NOMO-1 treated with dmso at 0.1 percent for 144 hours (cell line): ENCODE data around the gene ADH1B.
"Not testable (repeated sequence)": the region's sequence is repeated elsewhere in the genome, so short reads cannot be mapped to it uniquely, and the experiment has no call there.

Source experiments
- DNase-seq: peaks from one replicate; lab custom pipeline; 2025; ENCODE audit not compliant: unreplicated experiment; lab: John Stamatoyannopoulos, UW

Gene ADH1B

DNA sequence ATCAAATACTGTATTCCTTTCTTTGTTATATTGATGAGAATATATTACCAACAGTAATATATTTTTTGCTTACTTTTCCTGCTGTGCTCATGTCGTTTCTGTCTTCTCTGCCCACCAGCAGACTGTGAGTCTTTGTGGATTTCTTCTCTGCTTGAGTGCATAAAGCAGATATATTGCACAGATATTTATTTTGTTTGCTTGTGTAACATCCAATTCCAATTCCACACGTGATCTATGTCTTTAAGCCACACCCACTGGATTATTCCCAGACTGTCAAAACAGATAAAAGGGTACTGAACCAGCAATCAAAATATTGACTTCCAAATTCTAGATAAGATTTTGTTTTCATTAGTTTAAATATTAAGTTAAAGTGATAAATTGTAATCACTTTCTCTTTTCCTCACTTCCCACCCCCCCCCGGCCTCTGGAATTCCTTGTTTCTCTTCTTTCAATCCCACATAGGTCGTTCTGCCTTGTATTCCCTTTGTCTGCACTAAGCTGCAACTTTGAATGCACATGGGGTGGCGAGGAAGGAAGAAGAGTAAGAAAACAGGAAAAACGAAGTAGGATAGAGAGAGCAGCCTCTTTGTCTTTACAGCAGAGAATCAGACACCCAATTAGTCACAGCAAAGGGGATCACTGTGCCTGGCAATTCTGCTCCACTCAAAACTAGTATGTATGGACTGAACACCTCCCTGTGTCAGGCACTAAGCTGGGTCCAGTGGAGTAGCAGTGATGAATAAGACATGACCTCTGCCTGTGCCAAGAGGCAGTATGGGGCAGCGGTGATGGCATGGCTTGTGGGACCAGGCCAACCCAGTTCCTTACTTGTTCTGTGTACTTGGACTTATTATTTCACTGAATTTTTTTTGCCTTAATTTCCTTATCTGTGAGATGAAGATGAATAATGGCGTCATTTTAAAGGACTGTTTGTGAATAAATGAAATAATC, at the start of gene ADH1B:
TSS of gene ADH1B (minus strand) at position 161 of the 951 bp plus-strand sequence. CDS start at position 91, 70 bp downstream.
- no peak for DNase-seq

DNA sequence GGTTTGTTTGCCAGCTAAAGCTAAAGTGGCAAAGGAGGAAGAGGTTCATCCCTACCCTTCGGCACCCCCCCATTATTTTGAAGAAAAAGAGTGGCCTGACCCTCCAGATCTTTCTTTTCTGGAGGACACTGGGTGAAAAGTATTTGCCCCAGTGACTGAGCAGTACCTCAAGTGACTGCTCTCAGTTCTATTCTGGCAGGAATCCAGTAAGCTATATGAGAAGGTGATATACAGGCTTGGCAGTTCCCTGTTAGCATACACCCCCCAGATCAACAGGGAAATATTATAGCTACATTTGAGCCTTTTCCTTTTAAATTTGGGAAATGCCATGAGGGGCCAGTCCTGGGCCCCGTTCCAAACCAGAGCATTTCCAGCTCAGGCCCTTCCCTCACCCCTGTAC, 46.6 kb upstream of the ADH1B start:
- not testable (repeated sequence) for DNase-seq

- no peak for DNase-seq
Measured at GRCh38 chr4:99366491-99366890, 45.3 kb upstream of the ADH1B start.

GRCh38 chr4:99362768-99363167, 41.6 kb upstream of the ADH1B start:
- DNase-seq = no peak

- no peak for DNase-seq
Measured at GRCh38 chr4:99361899-99362275, 40.7 kb upstream of the ADH1B start.

DNA sequence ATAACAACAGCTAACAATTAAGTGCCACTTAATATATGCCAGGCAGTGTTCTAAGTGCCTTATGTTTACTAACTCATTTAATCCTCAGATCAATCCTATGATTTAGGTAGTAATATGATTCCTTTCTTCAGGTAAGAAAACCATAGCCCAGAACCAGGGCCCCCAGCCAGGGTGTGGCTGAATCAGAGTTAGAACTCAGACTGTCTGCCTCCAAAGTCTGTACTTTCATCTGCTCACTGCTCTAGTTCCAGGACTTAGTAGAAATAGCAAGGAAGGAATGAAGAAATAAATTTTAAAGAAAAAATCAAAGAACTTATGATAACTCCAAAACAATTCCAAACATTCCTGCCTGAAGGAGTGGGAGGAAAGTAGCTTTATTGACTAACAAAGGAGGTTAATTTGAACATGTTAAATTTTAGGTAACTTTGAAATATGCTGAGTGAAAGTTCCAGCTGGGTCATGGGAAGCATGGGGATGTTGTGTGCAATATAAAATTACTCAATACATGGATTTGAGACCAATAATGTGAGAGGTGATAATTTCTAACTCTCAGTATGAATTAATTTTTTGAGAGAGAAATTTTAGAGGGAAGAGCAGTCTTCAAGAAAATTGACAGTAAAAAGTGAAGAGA, 40.2 kb upstream of the ADH1B start:
- no peak for DNase-seq

- DNase-seq = no peak
Measured at GRCh38 chr4:99359480-99360204, 38.4 kb upstream of the ADH1B start.

DNA sequence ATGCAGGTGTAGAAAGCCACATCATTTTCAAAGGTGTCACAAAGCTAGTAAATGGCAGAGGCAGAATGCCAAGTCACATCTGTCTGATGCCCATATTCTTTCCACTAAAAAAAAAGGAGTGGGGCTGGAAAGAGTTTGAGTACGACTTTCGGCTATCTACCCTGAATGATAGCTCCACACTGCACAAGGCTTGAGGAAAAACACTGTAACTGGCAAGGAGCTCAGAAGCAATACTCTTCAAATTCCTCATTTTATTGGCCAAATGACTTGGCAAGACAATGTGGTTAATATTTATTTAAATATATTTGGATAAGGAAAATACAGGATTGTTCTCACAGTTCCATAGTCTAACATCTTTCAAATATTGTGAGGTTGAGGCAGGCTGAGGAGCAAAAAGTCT, 36.7 kb upstream of the ADH1B start:
- DNase-seq = no peak

DNA sequence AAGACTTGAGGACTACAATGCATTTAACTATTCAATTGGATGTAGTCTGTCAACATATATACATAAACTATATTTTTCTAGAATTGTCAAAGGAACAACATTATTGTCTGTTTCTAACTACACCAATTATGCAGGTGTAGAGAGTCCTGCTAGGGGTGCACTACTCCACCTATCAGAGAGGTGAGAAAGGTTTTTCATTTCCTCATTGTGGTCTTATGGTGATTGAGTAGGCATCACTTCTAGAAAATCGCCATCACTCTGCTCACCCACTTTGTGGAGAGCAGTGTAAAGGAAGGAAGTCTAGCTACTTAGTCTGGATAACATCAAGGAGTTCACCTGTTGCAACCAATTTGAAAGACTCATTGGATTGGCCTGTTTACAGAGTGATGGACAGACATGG, 35.8 kb upstream of the ADH1B start:
- no peak for DNase-seq

GRCh38 chr4:99356149-99356548, 34.9 kb upstream of the ADH1B start:
- DNase-seq = not testable (repeated sequence)

DNA sequence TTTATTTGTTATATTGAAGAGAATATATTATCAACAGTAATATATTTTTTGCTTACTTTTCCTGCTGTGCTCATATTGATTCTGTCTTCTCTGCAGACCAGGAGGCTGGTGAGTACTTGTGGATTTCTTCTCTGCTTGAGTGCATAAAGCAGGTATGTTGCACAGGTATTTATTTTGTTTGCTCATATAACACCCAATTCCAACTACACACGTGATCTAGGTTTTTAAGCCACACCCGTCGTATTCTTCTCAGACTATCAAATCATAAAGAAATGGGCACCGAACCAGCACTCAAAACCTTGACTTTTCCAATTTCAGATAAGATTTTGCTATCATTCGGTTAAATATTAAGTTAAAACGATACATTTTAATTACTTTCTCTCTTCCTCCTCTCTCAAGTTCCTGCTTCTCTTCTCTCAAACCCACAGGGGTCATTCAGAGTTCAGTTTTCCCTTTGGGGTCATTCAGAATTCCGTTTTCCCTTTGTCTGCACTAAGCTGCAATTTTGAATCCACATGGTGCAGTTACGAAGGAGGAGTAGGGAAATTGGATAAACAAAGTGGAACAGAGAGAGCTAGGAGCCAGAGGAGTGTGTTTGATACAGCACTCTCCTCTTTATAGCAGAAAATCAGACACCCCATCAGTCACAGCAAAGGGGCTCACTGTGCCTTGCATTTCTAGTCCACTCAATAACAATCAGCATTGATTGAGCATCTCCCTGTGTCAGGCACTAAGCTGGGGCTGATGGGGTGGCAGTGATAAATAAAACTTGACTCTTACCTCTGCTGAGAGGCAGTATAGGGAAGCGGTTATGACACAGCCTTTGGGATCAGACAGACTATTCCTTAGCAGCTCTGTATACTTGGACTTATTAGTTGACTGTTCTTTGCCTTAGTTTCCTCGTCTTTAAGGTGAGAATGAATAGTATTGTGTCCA, 31.7 kb upstream of the ADH1B start, which contains the start of gene ADH1C:
TSS of gene ADH1C (minus strand) at position 145 of the 936 bp plus-strand sequence. CDS start at position 74, 71 bp downstream.
- DNase-seq = no peak

- DNase-seq = no peak
Measured at GRCh38 chr4:99351487-99351886, 30.3 kb upstream of the ADH1B start.

DNA sequence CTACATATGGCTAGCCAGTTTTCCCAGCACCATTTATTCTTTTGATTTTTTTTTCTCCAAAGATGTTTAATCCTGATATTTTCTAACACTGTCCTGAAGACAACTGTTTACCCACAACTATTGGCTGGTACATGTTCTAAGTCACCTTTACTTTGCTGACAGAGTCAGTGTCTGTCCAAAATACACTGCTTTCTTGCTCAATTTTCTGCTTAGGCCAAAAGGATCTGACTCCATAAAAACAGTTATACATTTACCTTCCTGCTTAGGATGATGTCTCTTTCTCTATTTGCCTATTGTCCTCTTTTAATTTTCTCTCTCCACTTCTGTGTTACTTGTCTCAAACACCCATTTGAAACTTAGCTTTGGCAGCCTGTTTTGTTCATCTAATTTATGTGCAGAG, 28.1 kb upstream of the ADH1B start:
- no peak for DNase-seq

DNA sequence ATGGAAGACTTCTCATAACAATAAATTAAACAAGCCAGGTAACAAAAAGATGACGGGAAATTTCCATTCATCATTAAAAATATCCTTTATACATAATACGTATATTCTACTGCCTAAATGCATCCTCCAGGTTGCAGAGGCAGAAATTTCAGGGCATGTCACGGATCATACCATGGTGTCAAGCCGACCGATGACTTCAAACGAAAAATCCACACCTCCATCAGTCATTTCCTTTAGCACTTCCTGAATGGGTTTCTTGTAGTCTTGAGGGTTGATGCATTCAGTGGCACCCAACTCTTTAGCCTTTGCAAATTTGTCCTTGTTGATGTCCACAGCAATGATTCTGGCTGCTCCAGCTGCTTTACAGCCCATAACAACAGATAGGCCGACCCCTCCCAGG, 21.4 kb upstream of the ADH1B start:
- not testable (repeated sequence) for DNase-seq

- no peak for DNase-seq
Measured at GRCh38 chr4:99341426-99341825, 20.2 kb upstream of the ADH1B start.

DNA sequence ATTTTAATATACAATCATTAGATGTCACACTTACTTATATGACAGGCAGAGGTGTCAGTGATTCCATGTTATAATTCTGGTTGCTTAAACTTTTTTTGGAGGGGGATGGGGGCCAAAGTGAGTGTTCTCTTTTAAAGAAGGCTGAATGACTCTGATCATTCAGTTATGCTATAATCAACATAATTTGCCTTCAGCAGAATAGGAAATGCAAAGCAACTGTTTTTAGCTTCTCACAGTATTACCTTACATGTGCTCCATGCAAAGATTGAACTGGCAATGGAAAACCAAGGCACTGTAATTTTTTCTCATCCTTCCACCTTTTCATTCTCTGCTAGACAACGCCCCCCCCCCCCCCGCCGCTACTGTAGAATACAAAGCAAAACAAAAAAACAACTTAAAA, 18.0 kb upstream of the ADH1B start:
- DNase-seq = no peak

- no peak for DNase-seq
Measured at GRCh38 chr4:99336553-99336952, 15.4 kb upstream of the ADH1B start.

DNA sequence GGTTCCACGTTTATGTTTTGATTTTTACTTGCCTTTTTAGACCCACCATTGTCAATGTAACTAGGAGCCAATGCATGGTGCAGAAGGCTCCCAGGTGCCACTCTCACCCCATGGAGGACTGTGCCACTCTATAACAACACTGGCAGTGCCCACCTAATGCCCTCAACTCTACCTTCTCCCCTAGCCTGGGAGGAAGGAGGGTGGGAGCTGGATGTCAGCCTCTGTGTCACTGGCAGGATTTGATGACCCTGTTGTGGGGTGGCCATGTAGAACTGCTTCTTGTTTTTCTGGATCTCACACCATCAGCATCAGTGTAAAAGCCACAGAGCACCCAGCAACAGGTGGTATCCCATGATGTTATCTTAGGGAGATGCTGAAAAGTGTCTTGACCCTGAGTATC, 13.7 kb upstream of the ADH1B start:
- no peak for DNase-seq

- no peak for DNase-seq
Measured at GRCh38 chr4:99330648-99331047, 9.4 kb upstream of the ADH1B start.

GRCh38 chr4:99329876-99330275, 8.7 kb upstream of the ADH1B start:
- no peak for DNase-seq
